GM21723 (cell line): ENCODE measurements around the gene PVR.
"Not testable (repeated sequence)": the region's sequence is repeated elsewhere in the genome, so short reads cannot be mapped to it uniquely, and the experiment has no call there.

ENCODE experiments used
- ATAC-seq: cut with Tn5 transposase; IDR thresholded peaks from one replicate; pipeline ENCODE4 v1.9.1; 2021; ENCODE audit warnings: mild to moderate bottlenecking, moderate library complexity; ENCODE audit not compliant: unreplicated experiment

Gene PVR

DNA sequence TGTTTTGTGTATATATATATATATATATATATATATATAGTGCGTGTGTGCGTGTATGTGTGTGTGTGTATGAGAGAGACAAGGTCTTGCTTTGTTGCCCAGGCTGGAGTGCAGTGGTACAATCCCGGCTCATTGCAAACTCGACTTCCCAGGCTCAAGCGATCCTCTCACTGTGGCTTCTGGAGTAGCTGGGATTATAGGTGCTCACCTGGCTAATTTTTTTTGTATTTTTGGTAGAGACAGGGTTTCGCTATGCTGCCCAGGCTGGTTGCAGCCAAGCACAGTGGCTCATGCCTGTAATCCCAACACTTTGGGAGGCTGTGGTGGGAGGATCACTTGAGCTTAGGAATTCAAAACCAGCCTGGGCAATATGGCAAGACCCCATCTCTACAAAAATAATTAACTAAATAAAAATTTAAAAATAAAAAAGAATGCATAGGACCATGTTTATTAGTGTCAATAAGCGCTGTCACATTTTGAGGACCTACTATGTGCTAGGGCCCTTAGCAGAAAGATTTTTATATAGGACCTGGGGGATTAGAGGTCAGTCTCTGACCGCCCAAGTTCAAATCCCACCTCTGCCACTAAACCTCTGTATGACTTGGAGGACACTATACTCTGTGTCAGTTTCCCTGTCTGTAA lies 1.8 kb downstream of the PVR start:
- ATAC-seq: no peak

- no peak for ATAC-seq
Measured at GRCh38 chr19:44646049-44646416, 2.3 kb downstream of the PVR start.

GRCh38 chr19:44647144-44647543 lies 3.4 kb downstream of the PVR start:
- no peak for ATAC-seq

GRCh38 chr19:44648631-44649251 lies 5.0 kb downstream of the PVR start:
- no peak for ATAC-seq

- ATAC-seq: no peak
Measured at GRCh38 chr19:44649578-44650145, 6.0 kb downstream of the PVR start.

DNA sequence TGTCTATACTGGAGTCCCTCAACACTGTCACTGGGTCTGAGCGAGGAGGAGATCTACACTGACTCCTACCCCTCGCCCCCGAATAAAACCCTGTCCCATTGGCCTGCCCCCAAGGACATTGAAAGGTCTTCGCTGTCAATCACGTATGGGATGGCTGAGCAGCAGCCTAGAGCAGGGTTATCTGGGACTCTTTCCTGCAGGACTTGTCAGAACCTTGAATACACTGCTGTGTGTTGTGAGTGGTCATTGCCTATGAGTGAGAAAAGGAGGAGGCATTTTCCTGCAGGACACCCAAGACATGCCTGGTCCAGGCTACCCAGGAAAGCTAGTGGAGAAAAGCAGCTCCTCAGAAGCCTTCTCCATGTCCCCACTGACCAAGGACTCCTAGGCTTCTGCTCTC lies 9.6 kb downstream of the PVR start:
- ATAC-seq: no peak

DNA sequence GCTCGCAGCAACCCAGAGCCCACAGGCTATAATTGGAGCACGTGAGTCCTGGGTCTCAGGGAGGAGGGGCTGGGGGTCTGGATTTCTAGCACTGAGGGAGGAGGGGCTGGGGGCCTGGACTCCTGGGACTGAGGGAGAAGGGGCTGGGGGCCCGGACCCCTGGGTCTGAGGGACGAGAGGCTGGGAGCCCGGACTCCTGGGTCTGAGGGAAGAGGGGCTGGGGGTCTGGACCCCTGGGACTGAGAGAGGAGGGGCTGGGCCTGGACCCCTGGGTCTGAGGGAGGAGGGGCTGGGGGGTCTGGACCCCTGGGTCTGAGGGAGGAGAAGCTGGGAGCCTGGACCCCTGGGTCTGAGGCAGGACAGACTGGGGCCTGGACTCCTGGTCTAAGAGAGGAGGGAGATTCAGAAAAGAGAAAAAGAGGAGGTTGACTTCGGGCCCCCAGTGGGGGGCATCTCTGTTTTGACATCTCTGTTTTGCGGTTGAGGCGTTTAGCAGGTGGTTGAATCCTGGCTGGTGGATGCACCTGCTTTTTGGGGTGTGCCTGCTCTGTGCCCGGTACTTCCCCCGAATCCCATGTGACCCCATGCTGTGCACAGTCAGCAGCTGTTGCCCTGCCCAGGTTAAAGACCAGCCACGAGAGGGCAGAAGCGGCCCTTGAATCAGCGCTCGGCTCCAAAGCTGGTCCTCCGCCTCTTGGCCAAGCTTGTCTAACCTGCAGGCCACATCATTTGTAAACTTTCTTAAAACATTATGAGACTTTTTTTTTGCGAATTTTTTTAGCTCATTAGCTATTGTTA lies 10.5 kb downstream of the PVR start:
- ATAC-seq: peak; percentile 81

DNA sequence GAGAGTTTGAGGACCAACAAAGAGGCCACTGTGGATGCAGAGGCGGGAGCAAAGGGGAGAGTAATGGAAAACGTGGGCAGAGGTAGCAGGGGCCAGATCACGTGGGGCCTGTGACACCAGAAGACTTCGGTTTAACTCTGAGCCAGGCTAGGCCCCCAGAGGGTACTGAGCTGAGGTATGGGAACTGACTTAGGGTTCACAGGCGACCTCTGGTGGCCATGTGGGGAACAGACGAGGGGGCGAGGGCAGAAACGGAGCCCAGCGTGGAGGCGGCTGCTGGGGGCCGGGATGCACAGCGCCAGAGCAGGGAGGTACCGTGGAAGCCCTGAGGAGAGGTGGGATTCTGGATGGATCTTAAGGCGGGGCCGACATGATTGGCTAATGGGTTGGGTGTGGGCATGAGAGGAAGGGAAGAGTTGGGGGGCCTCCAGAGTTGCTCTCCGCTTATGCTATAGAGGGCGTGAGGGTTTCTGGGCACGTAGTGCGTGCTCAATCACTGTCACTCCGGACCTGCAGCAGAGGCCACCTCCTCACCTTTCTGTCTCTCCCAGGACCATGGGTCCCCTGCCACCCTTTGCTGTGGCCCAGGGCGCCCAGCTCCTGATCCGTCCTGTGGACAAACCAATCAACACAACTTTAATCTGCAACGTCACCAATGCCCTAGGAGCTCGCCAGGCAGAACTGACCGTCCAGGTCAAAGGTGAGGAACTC lies 13.7 kb downstream of the PVR start:
- ATAC-seq: no peak

GRCh38 chr19:44658069-44658733 lies 14.5 kb downstream of the PVR start:
- ATAC-seq: no peak

GRCh38 chr19:44660081-44660480 lies 16.4 kb downstream of the PVR start:
- no peak for ATAC-seq

GRCh38 chr19:44661205-44661604 lies 17.5 kb downstream of the PVR start:
- no peak for ATAC-seq

- no peak for ATAC-seq
Measured at GRCh38 chr19:44661904-44662303, 18.2 kb downstream of the PVR start.

- ATAC-seq: no peak
Measured at GRCh38 chr19:44662691-44663385, 19.1 kb downstream of the PVR start.

DNA sequence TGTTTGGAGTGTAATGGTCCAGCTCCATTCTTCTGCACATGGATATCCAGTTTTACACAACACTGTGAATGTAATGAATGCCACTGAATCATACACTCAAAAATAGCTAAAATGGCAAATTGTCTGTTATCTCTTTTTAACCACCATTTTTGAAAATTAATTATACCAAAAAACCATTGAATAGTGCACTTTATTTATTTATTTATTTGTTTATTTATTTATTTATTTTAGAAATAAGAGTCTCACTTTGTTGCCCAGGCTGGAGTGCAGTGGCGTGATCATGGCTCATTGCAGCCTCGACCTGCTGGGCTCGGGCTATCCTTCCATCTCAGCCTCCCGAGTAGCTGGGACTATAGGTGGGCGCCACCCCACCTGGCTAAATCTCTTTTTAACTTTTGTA lies 20.3 kb downstream of the PVR start:
- no peak for ATAC-seq

- no peak for ATAC-seq
Measured at GRCh38 chr19:44664976-44665375, 21.3 kb downstream of the PVR start.

DNA sequence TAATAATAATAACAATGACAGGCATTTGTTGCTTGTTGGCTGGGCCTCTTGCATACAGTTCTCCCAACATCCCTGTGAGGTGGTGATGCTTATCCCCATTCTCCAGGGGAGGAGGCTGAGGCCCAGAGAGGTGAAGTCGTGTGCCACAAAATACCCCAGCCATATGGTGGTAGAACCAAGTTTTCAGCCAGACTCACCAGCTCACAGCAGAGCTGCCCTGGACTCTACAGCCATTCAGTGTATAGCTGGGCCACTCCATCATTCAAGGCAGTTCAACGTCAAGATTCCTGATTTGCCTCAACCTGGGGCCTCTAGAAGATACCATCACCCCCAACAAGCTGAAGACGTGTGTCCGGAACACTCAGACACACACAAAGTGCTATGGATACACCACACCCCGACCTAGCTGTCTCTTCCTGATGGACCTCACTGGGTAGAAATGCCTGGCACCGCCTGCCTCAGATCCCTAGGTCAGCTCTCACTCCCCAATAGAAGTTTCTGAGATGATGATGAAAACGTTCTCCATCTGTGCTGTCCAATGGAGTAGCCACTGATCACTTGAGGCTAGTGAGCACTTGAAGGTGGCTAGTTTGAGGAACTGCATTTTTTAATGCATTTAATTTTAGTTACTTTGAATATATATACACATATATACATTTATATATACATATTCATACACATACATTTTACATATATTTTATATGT lies 23.3 kb downstream of the PVR start:
- no peak for ATAC-seq

GRCh38 chr19:44668985-44669764 lies 25.5 kb downstream of the PVR start:
- no peak for ATAC-seq

DNA sequence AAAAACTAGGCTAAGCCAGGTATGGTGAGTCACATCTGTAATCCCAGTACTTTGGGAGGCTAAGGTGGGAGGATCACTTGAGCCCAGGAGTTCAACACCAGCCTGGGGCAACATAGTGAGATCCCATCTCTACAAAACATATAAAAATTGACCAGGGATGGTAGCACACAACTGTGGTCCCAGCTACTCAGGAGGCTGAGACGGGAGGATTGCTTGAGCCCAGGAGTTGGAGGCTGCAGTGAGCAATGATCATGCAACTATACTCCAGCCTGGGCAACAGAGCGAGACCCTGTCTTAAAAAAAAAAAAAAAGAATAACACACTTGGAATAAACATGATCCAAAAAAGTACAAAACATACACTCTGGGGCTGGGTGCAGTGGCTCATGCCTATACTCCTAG lies 26.3 kb downstream of the PVR start:
- ATAC-seq: not testable (repeated sequence)

DNA sequence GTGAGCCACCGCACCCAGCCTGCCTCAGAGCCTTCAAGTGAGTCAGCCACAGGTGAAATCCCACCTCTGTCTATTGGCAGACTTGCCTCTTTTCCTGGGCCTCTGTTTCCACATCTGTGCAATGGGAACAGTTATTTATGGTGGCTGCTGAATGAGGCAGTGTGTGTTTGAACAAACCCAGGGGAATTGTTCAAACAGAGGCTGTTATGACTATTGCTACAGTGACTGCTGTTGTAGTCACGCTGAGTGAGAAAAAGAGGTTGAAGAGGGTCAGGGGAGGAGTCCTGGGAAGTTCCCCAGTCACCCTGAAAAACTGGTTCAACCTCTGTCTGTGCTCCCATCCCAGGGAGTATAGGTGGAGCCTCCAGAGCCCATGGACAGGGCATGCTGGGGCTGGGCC lies 27.7 kb downstream of the PVR start, which contains the start of gene CEACAM19:
Gene CEACAM19, plus strand, starts transcription at position 83 of the 400 bp plus-strand sequence. CDS start 450 bp downstream, outside the sequence.
- ATAC-seq: no peak
